Fibroblast of lung (primary cell): ENCODE data around the gene SRRM3.

ENCODE experiments used
- CTCF ChIP-seq, 2 donors: IDR thresholded peaks in 1 of 2; conservative IDR thresholded peaks in 1 of 2; 1 replicate in 1 of 2; 2 replicates in 1 of 2; pipeline ENCODE4 v1.5.1; 2011 to 2012; ENCODE audit warnings: low read length in 2 of 2, control low read depth in 1 of 2, inconsistent platforms in 1 of 2, low read depth in 1 of 2, mild to moderate bottlenecking in 1 of 2
- EZH2 ChIP-seq: IDR thresholded peaks from 2 replicates; pipeline ENCODE4 v1.5.1; 2012; ENCODE audit warnings: low read length, control low read depth, mild to moderate bottlenecking; ENCODE audit errors: missing control alignments

- TF ChIP-seq CTCF (conservative IDR thresholded peaks at IDR 0.05 in 1 of 2, IDR thresholded peaks at IDR 0.05 in 1 of 2; ENCODE audit: low read depth in 1 of 2, low read length in 2 of 2) (no peak), EZH2 (no peak)
Observed at GRCh38 chr7:76334320-76334967, 132.7 kb downstream of the SRRM3 start.
